Fibroblast of pulmonary artery (primary cell): ENCODE measurements around the gene GNB2.

Experiments
- DNase-seq: peaks from one replicate; pipeline ENCODE4 v3.0.0-alpha.2; 2010; ENCODE audit warnings: low read depth
- H3K4me3 ChIP-seq: replicated peaks from 2 replicates; pipeline ENCODE4 v1.5.1; 2011; ENCODE audit warnings: low read depth, mild to moderate bottlenecking, control low read depth, low read length, moderate library complexity
- CTCF ChIP-seq: IDR thresholded peaks from 2 replicates; pipeline ENCODE4 v1.5.1; 2011; ENCODE audit warnings: mild to moderate bottlenecking, control low read depth, low read length, inconsistent platforms; ENCODE audit errors: missing control alignments

The GNB2 gene

GRCh38 chr7:100673302-100673941 is at the start of gene GNB2:
Gene GNB2 (plus strand): TSS chr7:100673740. CDS start chr7:100676266, 2,526 bp downstream.
- TF ChIP-seq CTCF, result no peak
- DNase-seq, result peak; percentile 99
- H3K4me3 ChIP-seq, result peak within 1 kb of the TSS; percentile 95

- no peak for DNase-seq
These were observed 49.4 kb upstream of the GNB2 start for GRCh38 chr7:100623951-100624824.

GRCh38 chr7:100626055-100626454 is 47.5 kb upstream of the GNB2 start:
- H3K4me3 ChIP-seq, result peak overlapping the region; percentile 28
- DNase-seq, result no peak
- no peak for TF ChIP-seq CTCF

More at GRCh38 chr7:100623951-100624824, 49.4 kb upstream of the GNB2 start:
- TF ChIP-seq CTCF, result no peak
- no peak overlapping the region for H3K4me3 ChIP-seq

GRCh38 chr7:100626530-100627237 is 46.9 kb upstream of the GNB2 start:
- peak; percentile 85 for DNase-seq
- peak overlapping the region; percentile 28 for H3K4me3 ChIP-seq
- TF ChIP-seq CTCF, result no peak

- H3K4me3 ChIP-seq, result no peak overlapping the region
- DNase-seq, result no peak
- TF ChIP-seq CTCF, result no peak
These were observed 46.3 kb upstream of the GNB2 start for GRCh38 chr7:100627238-100627549.

GRCh38 chr7:100629117-100629716 is 44.3 kb upstream of the GNB2 start:
- peak; percentile 32 for DNase-seq
- peak; percentile 37 for TF ChIP-seq CTCF
- no peak overlapping the region for H3K4me3 ChIP-seq
